Astrocyte (in vitro differentiated cells and primary cell): Measurements from ENCODE around the gene GPC5.

Experiments
- EZH2 ChIP-seq: IDR thresholded peaks from 2 replicates; pipeline ENCODE4 v1.6.1; 2012; ENCODE audit warnings: mild to moderate bottlenecking, low read length, inconsistent platforms; ENCODE audit not compliant: insufficient read depth
- TF ChIP-seq, protein P1 (sequence below): IDR thresholded peaks from 2 replicates; pipeline ENCODE4 v1.5.1; 2011; ENCODE audit warnings: low read depth, mild to moderate bottlenecking, inconsistent platforms, low read length, moderate library complexity; ENCODE audit not compliant: insufficient read depth

DNA sequence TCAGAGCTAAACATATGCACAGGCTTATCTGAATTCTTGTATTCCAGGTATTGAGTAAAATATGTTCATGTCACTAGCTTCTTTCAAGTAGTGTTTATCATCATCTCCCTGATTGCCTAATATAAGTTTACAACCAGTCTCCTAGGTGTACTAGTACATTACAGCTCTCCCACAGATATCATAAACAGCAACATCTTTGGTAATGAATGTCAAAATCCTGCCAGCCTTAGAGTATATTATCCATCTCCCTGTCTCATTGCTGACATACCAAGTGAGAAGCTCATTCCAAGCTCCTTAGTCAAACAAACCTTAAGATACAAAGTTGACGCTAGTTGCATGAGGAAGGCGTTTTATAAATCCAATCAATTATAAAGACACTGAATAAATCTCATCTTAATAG is 1139.0 kb downstream of the GPC5 start:
- TF ChIP-seq, protein P1, sequence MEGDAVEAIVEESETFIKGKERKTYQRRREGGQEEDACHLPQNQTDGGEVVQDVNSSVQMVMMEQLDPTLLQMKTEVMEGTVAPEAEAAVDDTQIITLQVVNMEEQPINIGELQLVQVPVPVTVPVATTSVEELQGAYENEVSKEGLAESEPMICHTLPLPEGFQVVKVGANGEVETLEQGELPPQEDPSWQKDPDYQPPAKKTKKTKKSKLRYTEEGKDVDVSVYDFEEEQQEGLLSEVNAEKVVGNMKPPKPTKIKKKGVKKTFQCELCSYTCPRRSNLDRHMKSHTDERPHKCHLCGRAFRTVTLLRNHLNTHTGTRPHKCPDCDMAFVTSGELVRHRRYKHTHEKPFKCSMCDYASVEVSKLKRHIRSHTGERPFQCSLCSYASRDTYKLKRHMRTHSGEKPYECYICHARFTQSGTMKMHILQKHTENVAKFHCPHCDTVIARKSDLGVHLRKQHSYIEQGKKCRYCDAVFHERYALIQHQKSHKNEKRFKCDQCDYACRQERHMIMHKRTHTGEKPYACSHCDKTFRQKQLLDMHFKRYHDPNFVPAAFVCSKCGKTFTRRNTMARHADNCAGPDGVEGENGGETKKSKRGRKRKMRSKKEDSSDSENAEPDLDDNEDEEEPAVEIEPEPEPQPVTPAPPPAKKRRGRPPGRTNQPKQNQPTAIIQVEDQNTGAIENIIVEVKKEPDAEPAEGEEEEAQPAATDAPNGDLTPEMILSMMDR: no peak
- TF ChIP-seq EZH2: no peak
